ENCODE data around the gene ARRB1. TPM values are rescaled to one million over a fixed set of nuclear protein-coding genes. Genes with fewer than 3 reads are reported as not detected.
A peak's percentile ranks its signal among the peaks of the same experiment; 100 is the strongest.

ARRB1 gene
- total RNA-seq = 100 to 1,000 TPM in 1 of 2 donors, 10 to 100 TPM in 1; 64.4 to 145 TPM
- 10 to 100 TPM; 39.8 to 46.0 TPM for polyA plus RNA-seq
- long read RNA-seq, donor 1, partial matches to known transcripts = 6,079 of 6,273 reads
- long read RNA-seq, donor 1, other reads (novel, unspliced or antisense) = 189 of 6,273 reads
- long read RNA-seq, donor 2, partial matches to known transcripts = 0 of 2 reads
- long read RNA-seq, donor 2, other reads (novel, unspliced or antisense) = 0 of 2 reads
- long read RNA-seq, donor 3 = 0 reads
- long read RNA-seq, donor 4, partial matches to known transcripts = 8 of 11 reads
- long read RNA-seq, donor 4, other reads (novel, unspliced or antisense) = 0 of 11 reads
- long read RNA-seq, donor 5, transcript ARRB1-201 (15 exons, 1,895 nt) = major isoform, 9 of 20 reads
- long read RNA-seq, donor 5, partial matches to known transcripts = 9 of 20 reads
- long read RNA-seq, donor 5, other reads (novel, unspliced or antisense) = 0 of 20 reads

- H3K4me3 ChIP-seq = peak within 1 kb of the TSS; percentile 68
- peak in 1 of 3 donors; percentile 65 for DNase-seq
- 0 to 1% methylated on average over 16 to 38 of the region's 38 CpGs for WGBS, 2 donors
- peak within 1 kb of the TSS; percentile 66 to 91 for H3K9ac ChIP-seq (ENCODE audit: insufficient read depth in 1 of 2, low read length in 2 of 2)
- H3K4me1 ChIP-seq (ENCODE audit: control insufficient read depth in 5 of 5, insufficient read depth in 5 of 5, low read length in 5 of 5) = peaks cover 6 to 56% (median 32%) of the 10 kb centered on the region in 5 donors
- ATAC-seq (ENCODE audit: insufficient read depth, low FRiP score) = peak; percentile 80
- H3K27ac ChIP-seq (ENCODE audit: low read depth in 1 of 2, low read length in 1 of 2) = peak within 1 kb of the TSS; percentile 43 to 97
- no peak for TF ChIP-seq CTCF (IDR thresholded peaks at IDR 0.05; ENCODE audit: control extremely low read depth, extremely low read depth)
- peaks cover 0 to 5% (median 0%) of the 10 kb centered on the region in 4 donors for H3K36me3 ChIP-seq (ENCODE audit: control insufficient read depth in 4 of 4, insufficient read depth in 4 of 4, low read length in 4 of 4)
- H3K27me3 ChIP-seq (ENCODE audit: control insufficient read depth in 3 of 3, insufficient read depth in 3 of 3, low read length in 2 of 3) = no peaks in the 10 kb centered on the region
- H3K9me3 ChIP-seq (ENCODE audit: control insufficient read depth in 4 of 4, insufficient read depth in 3 of 4, low read length in 3 of 4) = no peaks in the 10 kb centered on the region
Measured at GRCh38 chr11:75351541-75351790, at the start of gene ARRB1. ARRB1 (minus strand) TSS chr11:75351661; CDS start chr11:75351607, 54 bp downstream.

- H3K9me3 ChIP-seq (ENCODE audit: control insufficient read depth in 4 of 4, insufficient read depth in 3 of 4, low read length in 3 of 4) = no peaks in the 10 kb centered on the region
- H3K36me3 ChIP-seq (ENCODE audit: control insufficient read depth in 4 of 4, insufficient read depth in 4 of 4, low read length in 4 of 4) = peaks cover 32 to 49% (median 39%) of the 10 kb centered on the region in 4 donors
- WGBS, 2 donors = 6 to 10% methylated on average over 11 of the region's 11 CpGs
- no peaks in the 10 kb centered on the region for H3K27me3 ChIP-seq (ENCODE audit: control insufficient read depth in 3 of 3, insufficient read depth in 3 of 3, low read length in 2 of 3)
- peak overlapping the region; percentile 95 to 100 for H3K9ac ChIP-seq (ENCODE audit: insufficient read depth in 1 of 2, low read length in 2 of 2)
- DNase-seq (peak in 1 of 3 donors; percentile 30), ATAC-seq (ENCODE audit: insufficient read depth, low FRiP score) (no peak)
- TF ChIP-seq CTCF (IDR thresholded peaks at IDR 0.05; ENCODE audit: control extremely low read depth, extremely low read depth) = no peak
- H3K27ac ChIP-seq (ENCODE audit: low read depth in 1 of 2, low read length in 1 of 2) = peak overlapping the region; percentile 5 to 85
- H3K4me3 ChIP-seq = peak overlapping the region; percentile 76
- peaks cover 5 to 21% (median 14%) of the 10 kb centered on the region in 5 donors for H3K4me1 ChIP-seq (ENCODE audit: control insufficient read depth in 5 of 5, insufficient read depth in 5 of 5, low read length in 5 of 5)
Measured at GRCh38 chr11:75400146-75400865, 48.8 kb upstream of the ARRB1 start.

GRCh38 chr11:75399344-75400145, 48.1 kb upstream of the ARRB1 start, which contains the start of gene RPS3:
RPS3 (plus strand) TSS chr11:75399518; CDS start chr11:75399548, 30 bp downstream.
- ATAC-seq (ENCODE audit: insufficient read depth, low FRiP score) = peak; percentile 95
- H3K9me3 ChIP-seq (ENCODE audit: control insufficient read depth in 4 of 4, insufficient read depth in 3 of 4, low read length in 3 of 4) = no peaks in the 10 kb centered on the region

More at GRCh38 chr11:75399344-75400145, 48.1 kb upstream of the ARRB1 start, which contains the start of gene RPS3:
- peak within 1 kb of the TSS; percentile 95 to 100 for H3K9ac ChIP-seq (ENCODE audit: insufficient read depth in 1 of 2, low read length in 2 of 2)
- peak within 1 kb of the TSS; percentile 76 for H3K4me3 ChIP-seq
- WGBS, 2 donors = 0% methylated on average over 55 of the region's 55 CpGs
- peak within 1 kb of the TSS; percentile 85 to 93 for H3K27ac ChIP-seq (ENCODE audit: low read depth in 1 of 2, low read length in 1 of 2)
- H3K4me1 ChIP-seq (ENCODE audit: control insufficient read depth in 5 of 5, insufficient read depth in 5 of 5, low read length in 5 of 5) = peaks cover 5 to 21% (median 14%) of the 10 kb centered on the region in 5 donors
- peak; percentile 9 for TF ChIP-seq CTCF (IDR thresholded peaks at IDR 0.05; ENCODE audit: control extremely low read depth, extremely low read depth)
- DNase-seq = peak; percentile 95 to 97 (median 96)
- peaks cover 27 to 45% (median 34%) of the 10 kb centered on the region in 4 donors for H3K36me3 ChIP-seq (ENCODE audit: control insufficient read depth in 4 of 4, insufficient read depth in 4 of 4, low read length in 4 of 4)
- no peaks in the 10 kb centered on the region for H3K27me3 ChIP-seq (ENCODE audit: control insufficient read depth in 3 of 3, insufficient read depth in 3 of 3, low read length in 2 of 3)
